Psoas muscle (tissue), 8 donors: ENCODE results near the gene DIPK1B. TPM values are rescaled to one million over a fixed set of nuclear protein-coding genes. Genes with fewer than 3 reads are reported as not detected.
"Not testable (repeated sequence)": the region's sequence is repeated elsewhere in the genome, so short reads cannot be mapped to it uniquely, and the experiment has no call there.

ENCODE experiments used
- ATAC-seq, 4 donors: fragments of 200-7000 bp; cut with Tn5 transposase; one replicate each; pipeline ENCODE4 v1.9.1; 2020; ENCODE audit warnings: moderate library complexity in 3 of 4, mild to moderate bottlenecking in 2 of 4
- DNase-seq, 2 donors: peaks; one replicate each; pipeline ENCODE4 v3.0.0-alpha.2; 2020
- H3K27ac ChIP-seq: fragments of 200-600 bp; one replicate; pipeline ENCODE4 v1.8.0; 2022
- H3K27me3 ChIP-seq, 3 donors: fragments of 200-600 bp in 1 of 3; one replicate each; pipeline versions ENCODE4 v1.6.1 to v1.8.0; 2013 to 2022; ENCODE audit warnings: low read length in 2 of 3, mild to moderate bottlenecking in 2 of 3, moderate library complexity in 1 of 3; ENCODE audit not compliant: insufficient read depth in 3 of 3
- H3K36me3 ChIP-seq, 2 donors: fragments of 200-600 bp in 1 of 2; one replicate each; pipeline versions ENCODE4 v1.6.1 to v1.8.0; 2013 to 2022; ENCODE audit warnings: low read depth in 1 of 2, mild to moderate bottlenecking in 1 of 2, moderate library complexity in 1 of 2; ENCODE audit not compliant: insufficient read depth in 1 of 2
- H3K4me1 ChIP-seq: fragments of 200-600 bp; one replicate; pipeline ENCODE4 v1.8.0; 2022
- H3K4me3 ChIP-seq: fragments of 200-600 bp; one replicate; pipeline ENCODE4 v1.8.0; 2022; ENCODE audit warnings: mild to moderate bottlenecking
- H3K9me3 ChIP-seq: fragments of 200-600 bp; one replicate; pipeline ENCODE4 v1.8.0; 2022
- WGBS, 3 donors: extraction: QIAGEN DNeasy Blood & Tissue Kit; methylation state at CpG; one replicate each; pipeline versions ENCODE4 v1.1.6 to v1.1.7; 2013; 5-methylcytosine and 5-hydroxymethylcytosine counted together
- intact Hi-C, 2 donors: fragments of 100-400 bp; cut with DNase I; formaldehyde crosslinking; loops; one replicate each; pipeline versions ENCODE4 v1.11.0 to v1.14.2; 2022
- polyA plus RNA-seq, 3 donors: library from polyadenylated mRNA; stranded (reverse); fragments of 200-250 nt; gene quantifications; one replicate each; pipeline ENCODE4 v1.2.3, GENCODE V29; 2013
- total RNA-seq, 4 donors: library from RNA; stranded (reverse); fragmentation: NEBNext Ultra II Directional in 2 of 4; extraction: Animal tissue kit (Norgen Biotek cat#: 25700) in 2 of 4; gene quantifications; one replicate each; pipeline versions ENCODE4 v1.2.1 to v1.2.4, GENCODE V29; 2021 to 2023
- TF ChIP-seq, protein P1 (sequence below): fragments of 200-600 bp; IDR thresholded peaks from one replicate; pipeline ENCODE4 v1.8.0; 2022; ENCODE audit warnings: antibody characterized with exemption
- donor health status: healthy with polysubstance abuse.
- donor health status: DM: no; HTN: no; CAD: no; lungs with moderate emphysema.
- donor health status: Bipolar disorder and iron deficiency.
- donor health status: healthy.
- donor health status: DM: yes; HTN: yes; CAD: no.
- donor health status: DM: no; HTN: no; CAD: no.
- donor health status: DM: no; HTN: no; CAD: no.
- donor health status: DM: yes; HTN: yes; CAD: no.

The DIPK1B gene
- total and polyA plus RNA-seq, 7 donors: 1.4 to 5.3 (median 2.4) TPM

DNA sequence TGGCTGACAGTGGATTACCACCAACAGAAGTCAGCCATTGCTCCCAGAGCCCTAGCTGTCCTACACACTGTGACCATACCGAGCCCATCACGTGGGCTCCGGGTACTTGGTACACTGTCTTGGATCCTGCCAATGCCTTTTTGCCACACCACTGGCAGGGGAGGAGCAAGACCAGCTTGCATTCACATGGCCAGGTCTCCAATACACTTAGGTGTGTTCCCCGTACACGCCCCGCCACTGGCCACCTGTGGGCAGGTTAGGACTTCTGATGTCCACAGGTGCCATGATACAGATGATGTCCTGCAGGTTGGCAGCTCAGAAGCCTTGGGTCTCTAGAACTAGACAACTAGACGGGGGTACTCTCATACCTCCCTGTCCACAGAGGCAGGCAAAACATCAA, 5.4 kb upstream of the DIPK1B start:
- Histone ChIP-seq H3K9me3 (no peaks in the 10 kb centered on the region), H3K4me3 (no peak overlapping the region), H3K4me1 (peaks cover 6% of the 10 kb centered on the region), H3K27me3 (peaks cover 0 to 14% (median 4%) of the 10 kb centered on the region in 3 donors), H3K27ac (no peak overlapping the region), H3K36me3 (no peaks in the 10 kb centered on the region)
- WGBS, 3 donors: 87 to 97% (median 91%) methylated on average over 7 of the region's 7 CpGs
- TF ChIP-seq, protein P1, sequence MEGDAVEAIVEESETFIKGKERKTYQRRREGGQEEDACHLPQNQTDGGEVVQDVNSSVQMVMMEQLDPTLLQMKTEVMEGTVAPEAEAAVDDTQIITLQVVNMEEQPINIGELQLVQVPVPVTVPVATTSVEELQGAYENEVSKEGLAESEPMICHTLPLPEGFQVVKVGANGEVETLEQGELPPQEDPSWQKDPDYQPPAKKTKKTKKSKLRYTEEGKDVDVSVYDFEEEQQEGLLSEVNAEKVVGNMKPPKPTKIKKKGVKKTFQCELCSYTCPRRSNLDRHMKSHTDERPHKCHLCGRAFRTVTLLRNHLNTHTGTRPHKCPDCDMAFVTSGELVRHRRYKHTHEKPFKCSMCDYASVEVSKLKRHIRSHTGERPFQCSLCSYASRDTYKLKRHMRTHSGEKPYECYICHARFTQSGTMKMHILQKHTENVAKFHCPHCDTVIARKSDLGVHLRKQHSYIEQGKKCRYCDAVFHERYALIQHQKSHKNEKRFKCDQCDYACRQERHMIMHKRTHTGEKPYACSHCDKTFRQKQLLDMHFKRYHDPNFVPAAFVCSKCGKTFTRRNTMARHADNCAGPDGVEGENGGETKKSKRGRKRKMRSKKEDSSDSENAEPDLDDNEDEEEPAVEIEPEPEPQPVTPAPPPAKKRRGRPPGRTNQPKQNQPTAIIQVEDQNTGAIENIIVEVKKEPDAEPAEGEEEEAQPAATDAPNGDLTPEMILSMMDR: no peak
- DNase-seq (no peak), ATAC-seq (no peak)
- intact Hi-C loops: no loop called here

DNA sequence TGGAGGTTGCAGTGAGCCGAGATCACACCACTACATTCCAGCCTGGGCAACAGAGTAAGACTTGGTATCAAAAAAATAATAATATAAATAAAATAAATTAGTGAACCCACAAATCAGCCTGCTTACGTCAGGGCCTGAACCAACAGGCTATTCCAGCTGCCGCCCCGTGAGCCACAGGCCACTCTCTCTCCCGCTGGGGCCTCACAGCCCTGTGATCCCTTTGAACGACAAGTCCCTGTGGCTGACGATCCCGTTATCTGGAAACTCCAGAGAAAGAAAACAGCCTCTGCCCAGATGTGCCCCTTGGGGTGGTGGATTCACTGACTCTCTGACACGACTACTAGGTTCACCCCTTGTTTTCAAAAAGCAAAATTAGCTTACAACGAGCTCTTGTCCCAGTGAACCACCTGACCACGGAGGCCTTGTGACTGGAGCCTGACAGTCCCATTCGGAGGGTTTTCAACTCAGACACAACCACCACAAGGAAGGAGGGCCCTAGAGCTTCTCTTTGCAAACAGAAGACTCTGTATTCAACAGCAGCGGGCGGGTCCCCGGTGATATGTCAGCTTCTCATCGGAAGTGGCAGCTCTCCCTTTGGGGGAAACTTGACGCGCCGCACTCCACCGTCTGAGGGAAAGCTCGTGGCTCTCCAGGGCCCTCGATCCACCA, 4.4 kb upstream of the DIPK1B start:
- ATAC-seq (no peak), DNase-seq (no peak)
- intact Hi-C loops: no loop called here
- Histone ChIP-seq H3K4me1 (peaks cover 7% of the 10 kb centered on the region), H3K27me3 (peaks cover 0 to 21% (median 9%) of the 10 kb centered on the region in 3 donors), H3K9me3 (no peaks in the 10 kb centered on the region), H3K36me3 (no peaks in the 10 kb centered on the region), H3K4me3 (no peak overlapping the region), H3K27ac (no peak overlapping the region)
- TF ChIP-seq, protein P1: no peak
- WGBS, 3 donors: 80 to 82% (median 82%) methylated on average over 22 of the region's 22 CpGs

DNA sequence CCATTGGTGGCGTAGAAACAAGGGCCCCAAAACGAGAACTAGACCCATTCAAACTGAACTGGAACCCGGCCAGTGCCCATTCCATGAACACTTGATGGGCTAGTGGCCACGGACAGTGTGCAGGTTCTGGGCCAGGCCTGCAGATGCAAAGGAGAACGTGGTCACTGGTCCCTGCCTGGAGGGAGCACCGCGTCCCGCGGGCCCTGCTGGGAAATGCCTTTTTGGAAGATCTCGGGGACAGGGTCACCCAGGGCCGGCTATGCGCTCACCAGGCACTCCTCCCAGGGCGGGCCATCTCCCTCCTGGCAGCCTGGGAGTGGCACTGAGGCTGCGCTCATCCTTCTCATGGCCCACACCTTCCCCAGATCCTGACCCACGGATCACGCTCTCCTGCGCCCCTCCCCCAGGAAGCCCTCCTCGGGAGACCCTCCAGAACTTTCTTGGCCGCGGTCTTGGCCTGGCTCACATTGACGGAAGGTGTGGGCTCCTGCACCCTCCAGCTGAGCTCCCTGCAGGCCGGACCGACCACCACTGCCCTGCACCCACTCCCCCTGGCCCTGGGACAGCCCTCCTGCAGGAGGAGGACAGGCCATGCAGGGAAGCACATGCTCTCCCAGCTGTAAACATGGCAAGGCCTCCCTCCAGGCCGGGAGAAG, 2.8 kb upstream of the DIPK1B start:
- Histone ChIP-seq H3K9me3 (no peaks in the 10 kb centered on the region), H3K4me1 (peaks cover 9% of the 10 kb centered on the region), H3K4me3 (no peak overlapping the region), H3K27me3 (peaks cover 0 to 37% (median 13%) of the 10 kb centered on the region in 3 donors), H3K27ac (no peak overlapping the region), H3K36me3 (no peaks in the 10 kb centered on the region)
- DNase-seq: no peak
- ATAC-seq: no peak
- 82 to 88% (median 85%) methylated on average over 23 to 24 of the region's 24 CpGs for WGBS, 3 donors
- intact Hi-C loops: no loop called here
- TF ChIP-seq, protein P1: no peak

DNA sequence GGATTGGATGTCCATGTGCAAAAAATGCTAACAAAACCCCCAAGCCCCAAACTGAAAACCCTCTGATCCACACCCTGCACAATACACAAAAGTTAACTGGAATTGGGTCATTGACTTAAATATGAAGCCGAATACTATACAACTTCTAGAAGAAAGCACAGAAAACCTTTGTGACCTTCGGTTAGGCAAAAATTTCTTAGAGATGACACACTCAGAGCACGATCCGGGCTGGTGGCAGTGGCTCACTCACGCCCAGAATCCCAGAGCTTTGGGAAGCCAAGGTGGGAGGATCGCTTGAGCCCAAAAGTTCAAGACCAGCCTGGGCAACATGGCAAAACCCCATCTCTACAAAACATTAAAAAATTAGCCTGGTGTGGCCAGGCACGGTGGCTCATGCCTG, 1.8 kb upstream of the DIPK1B start:
- TF ChIP-seq, protein P1: no peak
- H3K36me3 ChIP-seq: no peaks in the 10 kb centered on the region
- no peak overlapping the region for H3K4me3 ChIP-seq
- intact Hi-C loops: no loop called here
- peaks cover 9% of the 10 kb centered on the region for H3K4me1 ChIP-seq
- H3K27ac ChIP-seq: no peak overlapping the region
- WGBS, 3 donors: 86 to 88% (median 86%) methylated on average over 7 of the region's 7 CpGs
- H3K9me3 ChIP-seq: no peaks in the 10 kb centered on the region
- DNase-seq (no peak), ATAC-seq (no peak)
- H3K27me3 ChIP-seq: peaks cover 0 to 45% (median 18%) of the 10 kb centered on the region in 3 donors

DNA sequence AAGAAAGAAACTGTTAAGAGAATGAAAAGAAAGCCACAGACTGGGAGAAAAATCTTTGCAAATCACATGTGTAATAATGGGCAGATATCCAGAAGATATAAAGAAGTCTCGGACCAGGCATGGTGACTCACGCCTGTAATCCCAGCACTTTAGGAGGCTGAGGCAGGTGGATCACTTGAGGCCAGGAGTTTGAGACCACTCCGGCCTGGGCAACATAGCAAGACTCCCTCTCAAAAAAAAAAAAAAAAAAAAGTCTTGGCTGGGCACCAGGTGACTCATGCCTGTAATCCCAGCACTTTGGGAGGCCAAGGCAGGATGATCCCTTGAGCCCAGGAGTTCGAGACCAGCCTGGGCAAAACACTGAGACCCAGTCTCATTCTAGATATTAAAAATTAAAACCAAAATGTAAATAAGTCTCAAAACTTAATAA, 1.1 kb upstream of the DIPK1B start:
- ATAC-seq: peak in 1 of 4 donors; percentile 39
- H3K4me3 ChIP-seq, H3K9me3 ChIP-seq, H3K4me1 ChIP-seq, DNase-seq, H3K27ac ChIP-seq, intact Hi-C loops, H3K36me3 ChIP-seq: not testable (repeated sequence)
- 39 to 59% (median 40%) methylated on average over 4 of the region's 4 CpGs for WGBS, 3 donors
- peaks cover 0 to 46% (median 21%) of the 10 kb centered on the region in 3 donors for H3K27me3 ChIP-seq
